B cell (primary cell): Measurements from ENCODE around the gene EBF3. TPM values are rescaled to one million over a fixed set of nuclear protein-coding genes. Genes with fewer than 3 reads are reported as not detected.

Experiments
- ATAC-seq: fragments of 200-7000 bp; cut with Tn5 transposase; one replicate; pipeline ENCODE4 v1.10.0; 2021; ENCODE audit warnings: low read depth, mild to moderate bottlenecking, moderate number of reproducible peaks, moderate library complexity
- CTCF ChIA-PET: fragments of 350-600 bp; sonication (Branson Sonifier 250); formaldehyde crosslinking; loops from one replicate; lab custom pipeline; 2021; ENCODE audit warnings: antibody characterized with exemption, inconsistent platforms; lab: Charles Lee
- POLR2A ChIA-PET: fragments of 350-600 bp; sonication (Branson Sonifier 250); formaldehyde crosslinking; loops from one replicate; lab custom pipeline; 2021; ENCODE audit warnings: antibody characterized with exemption; lab: Charles Lee
- DNase-seq: peaks from one replicate; pipeline ENCODE4 v3.0.0; 2013
- H2AFZ ChIP-seq: 2 replicates; pipeline ENCODE4 v1.6.1; 2012; ENCODE audit warnings: mild to moderate bottlenecking, low read depth, low read length; ENCODE audit not compliant: insufficient read depth, poor library complexity, severe bottlenecking
- H3K27ac ChIP-seq, 2 donors: 1 replicate in 1 of 2; 2 replicates in 1 of 2; pipeline ENCODE4 v1.5.1; 2012 to 2013; ENCODE audit warnings: low read length in 2 of 2, mild to moderate bottlenecking in 2 of 2, moderate library complexity in 1 of 2
- H3K27me3 ChIP-seq, 4 experiments: fragments of 200-600 bp in 1 of 4; sonication (generic) in 1 of 4; replicated peaks in 1 of 4; 1 replicate in 2 of 4; 2 replicates in 2 of 4; pipeline versions ENCODE4 v1.6.1 to v1.7.0; 2013 to 2016; ENCODE audit warnings: low read length in 3 of 4, mild to moderate bottlenecking in 2 of 4, mixed read lengths in 1 of 4, moderate library complexity in 1 of 4; ENCODE audit not compliant: insufficient read depth in 4 of 4, control insufficient read depth in 3 of 4; ENCODE audit errors: control extremely low read depth in 1 of 4
- H3K36me3 ChIP-seq, 2 experiments: replicated peaks in 1 of 2; 1 replicate in 1 of 2; 2 replicates in 1 of 2; pipeline versions ENCODE4 v1.6.1 to v1.7.1; 2013; ENCODE audit warnings: low read length in 1 of 2; ENCODE audit not compliant: insufficient read depth in 2 of 2, control insufficient read depth in 1 of 2; ENCODE audit errors: control extremely low read depth in 1 of 2, extremely low read depth in 1 of 2
- H3K4me1 ChIP-seq, 2 donors: fragments of 200-600 bp in 1 of 2; sonication (generic) in 1 of 2; 1 replicate in 1 of 2; 2 replicates in 1 of 2; pipeline versions ENCODE4 v1.5.1 to v1.6.1; 2013 to 2017; ENCODE audit warnings: low read length in 2 of 2; ENCODE audit not compliant: control insufficient read depth in 2 of 2, insufficient read depth in 2 of 2
- H3K4me2 ChIP-seq: replicated peaks from 2 replicates; pipeline ENCODE3; 2012; ENCODE audit warnings: mild to moderate bottlenecking, low read depth, low read length; ENCODE audit not compliant: poor library complexity, severe bottlenecking
- H3K4me3 ChIP-seq, 5 experiments: fragments of 200-600 bp in 1 of 5; sonication (generic) in 1 of 5; 1 replicate in 3 of 5; 2 replicates in 2 of 5; pipeline versions ENCODE4 v1.5.1 to v1.7.0; 2011 to 2016; ENCODE audit warnings: low read length in 4 of 5, mild to moderate bottlenecking in 4 of 5, low read depth in 2 of 5, control low read depth in 1 of 5, moderate library complexity in 1 of 5; ENCODE audit not compliant: insufficient read depth in 1 of 5; ENCODE audit errors: control extremely low read depth in 1 of 5, extremely low read depth in 1 of 5
- H3K79me2 ChIP-seq: fragments of 200-600 bp; sonication (generic); one replicate; pipeline ENCODE4 v1.6.0; 2016; ENCODE audit warnings: low read length; ENCODE audit not compliant: control insufficient read depth, insufficient read depth
- H3K9ac ChIP-seq: fragments of 200-600 bp; sonication (generic); 2 replicates; pipeline ENCODE4 v1.6.1; 2017; ENCODE audit warnings: mild to moderate bottlenecking, low read length, moderate library complexity
- H3K9me3 ChIP-seq, 3 donors: one replicate each; pipeline versions ENCODE4 v1.6.1 to v1.7.1; 2013; ENCODE audit warnings: low read length in 2 of 3; ENCODE audit not compliant: control insufficient read depth in 2 of 3, insufficient read depth in 1 of 3; ENCODE audit errors: control extremely low read depth in 1 of 3
- H4K20me1 ChIP-seq: 2 replicates; pipeline ENCODE4 v1.6.0; 2012; ENCODE audit warnings: mild to moderate bottlenecking, low read length; ENCODE audit not compliant: insufficient read depth, control insufficient read depth, poor library complexity, severe bottlenecking
- H3K27ac Mint-ChIP-seq: one replicate; pipeline ENCODE4 v1.8.0; 2021; ENCODE audit warnings: mixed read lengths
- H3K27me3 Mint-ChIP-seq: one replicate; pipeline ENCODE4 v1.8.0; 2021; ENCODE audit warnings: mixed read lengths
- H3K4me1 Mint-ChIP-seq: one replicate; pipeline ENCODE4 v1.8.0; 2021; ENCODE audit warnings: mixed read lengths
- H3K4me3 Mint-ChIP-seq: one replicate; pipeline ENCODE4 v1.8.0; 2021; ENCODE audit warnings: mixed read lengths
- H3K9me3 Mint-ChIP-seq: one replicate; pipeline ENCODE4 v1.8.0; 2022; ENCODE audit warnings: mixed read lengths; ENCODE audit not compliant: insufficient read depth
- EZH2 ChIP-seq: IDR thresholded peaks from 2 replicates; pipeline ENCODE4 v1.6.1; 2012; ENCODE audit warnings: borderline replicate concordance, low read depth, mild to moderate bottlenecking, moderate library complexity, low read length; ENCODE audit not compliant: insufficient read depth, poor library complexity, severe bottlenecking
- WGBS: methylation state at CpG from one replicate; pipeline ENCODE4 v1.1.5; 2013; ENCODE audit warnings: missing lambda C conversion rate; ENCODE audit not compliant: insufficient coverage; 5-methylcytosine and 5-hydroxymethylcytosine counted together
- intact Hi-C: fragments of 100-400 bp; cut with micrococcal nuclease; formaldehyde crosslinking; loops from one replicate; pipeline ENCODE4 v1.10.0; 2022
- polyA plus RNA-seq: library from polyadenylated mRNA; depleted of rRNA; stranded (reverse); fragments of >200 nt; gene quantifications from 2 replicates; pipeline ENCODE4 v1.2.3, GENCODE V29; 2012
- total RNA-seq, 2 donors: library from RNA; stranded (reverse); fragments of 120-200 nt in 1 of 2; gene quantifications; 1 replicate in 1 of 2; 2 replicates in 1 of 2; pipeline versions ENCODE4 v1.2.3 to v1.2.4, GENCODE V29; 2013 to 2022
- TF ChIP-seq, protein P1 (sequence below): fragments of 200-600 bp; IDR thresholded peaks from one replicate; pipeline ENCODE4 v1.8.0; 2022; ENCODE audit warnings: antibody characterized with exemption, mild to moderate bottlenecking

EBF3 gene
- total and polyA plus RNA-seq, 2 donors (not counting 1 experiment from before 2014, with no cell fraction given), result not detected

DNA sequence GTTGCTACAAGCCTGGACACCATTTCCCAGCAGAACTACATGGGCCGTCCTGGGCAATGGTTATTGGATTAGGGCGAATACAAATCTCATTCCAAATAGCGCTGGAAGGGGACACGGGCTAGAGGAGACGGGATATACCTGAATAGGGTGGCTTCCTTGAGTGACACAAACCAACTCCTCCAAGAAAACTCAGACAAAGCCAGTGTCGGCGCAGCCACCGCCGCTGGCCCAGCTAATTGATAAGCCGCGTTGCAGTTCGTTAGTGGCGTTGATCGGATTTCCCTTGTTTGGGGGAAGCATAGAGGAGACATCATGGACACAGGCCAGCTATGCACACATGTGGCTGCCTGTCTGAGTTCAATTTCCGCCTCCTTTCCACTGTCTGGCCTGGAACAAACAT is 55.7 kb downstream of the EBF3 start:
- H3K27ac ChIP-seq, result no peak overlapping the region
- ATAC-seq (no peak), DNase-seq (no peak)
- no peaks in the 10 kb centered on the region for H3K4me1 ChIP-seq
- H3K36me3 ChIP-seq, result no peaks in the 10 kb centered on the region
- Mint-ChIP-seq H3K4me1 (no peaks in the 10 kb centered on the region), H3K4me3 (no peak overlapping the region), H3K9me3 (no peaks in the 10 kb centered on the region), H3K27ac (no peak overlapping the region), H3K27me3 (no peaks in the 10 kb centered on the region)
- H3K4me2 ChIP-seq, result no peak overlapping the region
- no peak for TF ChIP-seq EZH2
- TF ChIP-seq, protein P1, sequence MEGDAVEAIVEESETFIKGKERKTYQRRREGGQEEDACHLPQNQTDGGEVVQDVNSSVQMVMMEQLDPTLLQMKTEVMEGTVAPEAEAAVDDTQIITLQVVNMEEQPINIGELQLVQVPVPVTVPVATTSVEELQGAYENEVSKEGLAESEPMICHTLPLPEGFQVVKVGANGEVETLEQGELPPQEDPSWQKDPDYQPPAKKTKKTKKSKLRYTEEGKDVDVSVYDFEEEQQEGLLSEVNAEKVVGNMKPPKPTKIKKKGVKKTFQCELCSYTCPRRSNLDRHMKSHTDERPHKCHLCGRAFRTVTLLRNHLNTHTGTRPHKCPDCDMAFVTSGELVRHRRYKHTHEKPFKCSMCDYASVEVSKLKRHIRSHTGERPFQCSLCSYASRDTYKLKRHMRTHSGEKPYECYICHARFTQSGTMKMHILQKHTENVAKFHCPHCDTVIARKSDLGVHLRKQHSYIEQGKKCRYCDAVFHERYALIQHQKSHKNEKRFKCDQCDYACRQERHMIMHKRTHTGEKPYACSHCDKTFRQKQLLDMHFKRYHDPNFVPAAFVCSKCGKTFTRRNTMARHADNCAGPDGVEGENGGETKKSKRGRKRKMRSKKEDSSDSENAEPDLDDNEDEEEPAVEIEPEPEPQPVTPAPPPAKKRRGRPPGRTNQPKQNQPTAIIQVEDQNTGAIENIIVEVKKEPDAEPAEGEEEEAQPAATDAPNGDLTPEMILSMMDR, result no peak
- ChIA-PET CTCF (no interaction called here), POLR2A (no interaction called here)
- no peak overlapping the region for H2AFZ ChIP-seq
- H3K4me3 ChIP-seq, result no peak overlapping the region
- H3K9ac ChIP-seq, result no peak overlapping the region
- 96% methylated on average over 14 of the region's 15 CpGs for WGBS
- no peaks in the 10 kb centered on the region for H3K27me3 ChIP-seq
- H4K20me1 ChIP-seq, result no peaks in the 10 kb centered on the region
- no peaks in the 10 kb centered on the region for H3K9me3 ChIP-seq
- no peaks in the 10 kb centered on the region for H3K79me2 ChIP-seq
- intact Hi-C loops, result no loop called here

DNA sequence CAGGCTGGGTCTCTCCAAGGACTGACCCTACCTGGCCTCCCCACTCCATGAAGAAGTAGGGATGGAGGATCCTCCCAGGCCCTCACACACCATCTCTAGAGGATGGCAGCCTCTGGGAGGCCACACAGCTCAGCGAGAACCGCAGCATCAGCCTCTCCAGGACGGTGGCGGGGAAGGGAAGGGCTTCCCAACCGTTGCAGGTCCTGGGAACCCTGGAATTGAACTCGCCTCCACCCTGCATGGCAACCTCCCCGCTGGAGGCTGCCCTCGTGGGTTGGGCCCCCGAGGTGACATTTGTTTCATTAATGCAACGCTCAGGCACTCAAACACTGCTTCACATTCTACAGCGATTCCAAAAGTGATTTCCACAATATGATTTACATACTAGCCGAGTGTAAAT is 58.5 kb downstream of the EBF3 start:
- Histone ChIP-seq H3K27me3 (no peaks in the 10 kb centered on the region), H3K9ac (no peak overlapping the region), H3K79me2 (no peaks in the 10 kb centered on the region), H3K4me1 (no peaks in the 10 kb centered on the region), H3K36me3 (no peaks in the 10 kb centered on the region), H3K4me3 (no peak overlapping the region), H2AFZ (no peak overlapping the region), H3K4me2 (no peak overlapping the region), H4K20me1 (no peaks in the 10 kb centered on the region), H3K9me3 (no peaks in the 10 kb centered on the region), H3K27ac (no peak overlapping the region)
- intact Hi-C loops, result no loop called here
- peaks cover 4% of the 10 kb centered on the region for H3K27me3 Mint-ChIP-seq
- WGBS, result 88% methylated on average over 9 of the region's 12 CpGs
- H3K4me1 Mint-ChIP-seq, result no peaks in the 10 kb centered on the region
- no peak overlapping the region for H3K4me3 Mint-ChIP-seq
- POLR2A ChIA-PET, result no interaction called here
- DNase-seq (no peak), ATAC-seq (no peak)
- CTCF ChIA-PET, result no interaction called here
- TF ChIP-seq, protein P1, result no peak
- TF ChIP-seq EZH2, result no peak
- no peak overlapping the region for H3K27ac Mint-ChIP-seq
- no peaks in the 10 kb centered on the region for H3K9me3 Mint-ChIP-seq
